ENCODE measurements around the gene CCDC182.

The CCDC182 gene

GRCh38 chr17:57756951-57757350, 11.9 kb upstream of the CCDC182 start:
- no peak for DNase-seq

DNA sequence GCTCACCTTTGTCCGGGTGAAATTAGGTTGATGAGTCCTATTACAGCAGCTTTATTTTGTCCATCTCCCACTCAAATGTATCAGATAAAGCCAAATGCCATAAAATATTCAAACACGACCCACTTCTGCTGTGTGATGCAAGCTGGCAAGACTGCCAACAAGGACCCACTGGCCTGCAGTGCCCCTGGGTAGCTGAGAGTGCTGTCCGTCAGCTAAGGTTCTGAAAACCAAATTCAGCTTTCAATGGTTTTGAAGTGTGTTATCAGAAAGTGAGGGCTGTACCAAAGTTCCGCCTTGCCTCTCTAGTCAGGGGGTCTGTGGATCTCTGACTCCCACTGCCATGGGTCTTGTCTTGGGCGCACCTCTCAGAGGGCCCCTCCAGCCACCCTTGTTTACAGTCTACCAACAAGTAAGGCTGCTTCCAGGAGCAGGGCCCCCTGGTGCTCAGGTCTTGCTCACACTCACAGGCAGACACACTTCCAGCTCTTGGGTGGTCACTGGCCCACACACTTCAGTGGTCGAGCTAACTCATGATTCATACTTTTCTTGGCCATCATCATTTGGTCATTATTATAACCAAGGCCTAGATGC, 10.5 kb upstream of the CCDC182 start:
- no peak for DNase-seq

DNA sequence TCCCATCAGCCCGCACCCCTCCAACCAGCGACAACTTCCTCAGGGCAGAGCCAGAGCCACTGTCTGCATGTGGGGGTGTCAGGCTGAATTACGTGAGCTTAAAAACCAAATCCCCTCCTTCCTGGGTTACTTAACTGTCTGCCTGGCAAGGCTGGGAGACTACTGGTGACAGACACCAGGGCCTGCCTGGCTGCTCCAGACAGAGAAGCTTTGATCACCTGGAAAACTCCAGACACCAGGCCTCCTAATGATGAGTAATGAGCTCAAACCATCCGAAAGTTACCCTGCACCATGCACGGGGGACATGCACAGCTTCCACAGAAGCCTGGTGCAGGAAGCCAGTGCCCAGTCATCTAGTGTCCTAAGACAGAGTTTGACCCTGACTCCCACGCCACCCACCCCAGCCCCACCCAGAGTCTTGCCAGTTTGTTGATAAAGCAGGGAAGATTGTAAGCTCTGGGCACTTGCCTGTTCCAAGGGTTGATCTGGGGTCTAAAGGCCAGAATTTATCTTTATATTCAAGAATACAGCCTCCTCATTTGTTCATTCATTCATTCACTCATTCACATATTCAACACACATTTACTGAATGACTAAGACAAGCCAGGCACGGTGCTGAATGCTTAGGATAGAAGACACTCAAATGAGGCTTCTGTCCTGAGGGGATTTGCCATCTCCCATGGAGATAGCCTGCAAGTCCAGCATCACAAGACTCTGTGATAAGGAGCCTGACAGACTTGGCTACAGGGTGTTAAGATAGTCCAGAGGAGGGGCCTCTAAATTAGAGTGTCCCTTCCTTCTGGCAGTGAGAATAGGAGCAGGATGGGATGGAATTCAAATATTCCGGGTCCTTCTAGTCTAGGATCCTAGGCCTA, 7.2 kb upstream of the CCDC182 start:
- DNase-seq, result peak; percentile 68 to 74

DNA sequence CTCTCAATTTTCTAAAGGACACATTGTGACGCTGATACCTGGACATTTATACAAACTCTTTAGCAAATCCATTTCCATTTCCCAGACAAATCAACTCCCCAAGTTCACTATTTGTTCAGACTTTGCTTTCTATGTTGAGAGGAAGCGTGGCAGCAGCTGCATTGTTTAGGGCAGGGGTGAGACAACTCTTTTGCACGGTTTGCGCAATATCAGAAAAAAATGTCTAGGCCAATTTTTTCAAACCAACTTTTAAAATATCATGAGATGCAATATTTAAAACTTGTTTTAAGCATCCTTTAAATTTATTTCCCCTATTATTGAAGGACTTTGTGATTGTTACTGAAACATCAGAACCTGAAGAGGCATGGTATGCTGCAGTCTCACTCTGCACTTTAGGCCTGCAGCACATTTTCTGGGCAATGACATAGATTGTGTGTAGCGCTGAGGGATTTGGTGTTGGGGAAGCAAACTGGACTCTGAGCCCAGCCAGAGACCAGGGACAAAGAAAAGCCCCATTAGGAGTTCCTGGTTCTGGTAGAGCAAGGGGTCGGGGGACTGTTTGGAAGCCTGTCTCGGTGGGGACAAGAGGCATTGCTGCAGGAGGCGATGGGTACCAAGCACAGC, 6.4 kb upstream of the CCDC182 start:
- DNase-seq, result peak in 1 of 2 experiments; percentile 8

DNA sequence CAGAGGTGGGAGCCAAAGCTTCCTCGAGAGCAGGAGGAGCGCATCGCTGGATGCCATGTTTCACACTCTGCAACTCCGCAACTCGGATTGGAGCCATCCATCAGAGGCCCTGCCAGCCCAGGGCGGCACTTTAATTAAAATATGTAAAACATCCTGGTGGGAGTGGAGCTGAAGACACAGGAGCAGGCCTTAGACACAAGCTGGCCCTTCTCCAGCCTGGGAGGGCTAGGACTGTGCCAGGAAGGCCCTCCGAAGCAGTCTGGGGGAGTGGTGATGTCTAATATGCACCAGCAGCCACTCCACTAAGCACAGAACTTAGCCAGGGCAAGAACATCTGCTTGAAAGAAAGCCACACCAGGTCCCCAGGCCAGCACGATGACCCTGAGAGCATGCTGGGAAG, 5.8 kb upstream of the CCDC182 start:
- DNase-seq, result no peak

DNA sequence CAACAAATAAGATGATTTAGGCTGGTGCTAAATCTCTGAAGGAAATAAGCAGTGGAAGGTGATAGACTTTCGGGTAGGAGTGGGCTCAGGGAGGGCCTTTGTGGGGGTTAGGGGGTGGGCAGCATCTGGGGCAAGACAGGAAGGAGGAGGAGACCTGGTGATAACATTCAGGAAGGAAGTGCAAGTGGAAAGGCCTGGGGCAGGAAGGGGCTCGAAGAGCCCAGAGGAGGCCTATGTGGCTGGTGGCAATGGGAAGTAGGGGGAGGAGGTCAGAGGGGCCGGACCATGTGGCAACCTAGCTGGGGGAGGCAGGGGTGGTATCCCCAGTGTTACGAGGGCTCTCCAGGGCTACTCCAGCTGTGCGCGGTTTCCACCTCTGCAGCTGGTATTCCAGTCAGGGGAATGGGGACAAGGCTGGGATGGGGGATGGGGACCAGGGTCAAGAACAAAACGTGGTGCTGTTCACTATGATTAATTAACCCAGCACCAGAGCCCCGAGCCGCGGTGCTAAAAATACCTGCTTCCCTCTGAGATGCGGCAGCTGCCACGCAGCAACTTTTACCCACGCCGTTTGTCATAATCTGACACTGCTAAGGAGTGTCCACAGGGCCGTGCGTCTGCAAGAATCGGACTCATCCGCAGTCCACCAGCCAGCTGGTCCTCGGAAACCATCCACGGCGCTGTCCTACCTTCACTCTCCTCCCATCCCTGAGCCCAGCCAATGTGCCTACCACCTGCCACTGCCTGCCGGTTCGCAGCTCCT, 5.2 kb upstream of the CCDC182 start:
- DNase-seq, result peak; percentile 78 to 88

DNA sequence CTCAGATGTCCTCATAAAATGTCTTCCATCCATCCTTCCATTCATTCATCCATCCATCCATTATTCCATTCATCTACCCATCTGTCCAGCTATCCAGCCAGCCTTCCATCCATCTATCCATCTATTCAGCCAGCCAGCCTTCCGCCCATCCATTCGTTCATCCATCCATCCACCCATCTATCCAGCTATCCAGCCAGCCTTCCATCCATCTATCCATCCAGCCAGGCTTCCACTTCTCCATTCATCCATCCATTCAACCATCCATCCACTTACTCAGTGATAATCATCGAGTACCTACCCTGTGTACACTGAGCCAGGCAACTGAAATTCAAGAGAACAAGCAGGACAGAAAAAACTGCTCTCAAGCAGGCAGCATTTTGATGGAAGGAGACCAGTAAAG, 4.6 kb upstream of the CCDC182 start:
- DNase-seq, result no peak

DNA sequence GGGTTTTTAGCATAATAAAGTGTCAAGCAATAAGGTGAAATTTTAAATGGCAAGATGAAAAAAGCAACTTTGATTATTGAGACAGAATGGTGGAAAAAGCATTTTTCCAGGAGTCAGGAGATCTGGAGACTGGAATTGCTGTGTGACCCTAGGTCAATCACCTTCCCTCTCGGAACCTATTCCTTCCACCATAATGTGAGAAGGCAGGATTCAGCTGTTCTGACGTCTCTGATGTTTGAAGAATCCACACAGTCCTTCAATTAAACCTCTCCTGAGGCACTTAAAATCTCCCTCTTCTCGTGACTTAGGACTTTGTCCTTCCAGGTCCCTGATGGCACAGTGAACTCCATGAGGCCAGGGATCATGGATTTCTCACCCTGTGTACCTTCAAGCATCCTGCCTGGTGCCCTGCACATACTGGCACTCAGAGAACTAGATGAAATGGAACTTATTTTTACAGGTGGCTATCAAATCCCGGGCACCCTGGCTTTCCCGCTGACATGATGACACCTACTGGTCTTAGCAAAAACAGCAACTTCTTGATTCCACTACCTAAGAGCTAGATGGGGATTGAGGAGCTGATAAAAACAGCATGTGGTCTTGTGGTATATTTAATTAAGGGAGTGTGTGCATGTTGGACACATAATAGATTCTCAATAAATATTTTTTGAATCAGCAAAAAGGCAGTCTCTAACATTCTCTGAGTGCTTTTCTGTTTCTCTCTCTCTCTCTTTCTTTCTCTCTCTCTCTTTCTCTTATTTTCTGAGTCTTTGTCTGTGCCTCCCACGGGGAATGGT, 2.3 kb upstream of the CCDC182 start:
- DNase-seq, result peak; percentile 67 to 86

- DNase-seq, result no peak
Measured at GRCh38 chr17:57746221-57746620, 1.1 kb upstream of the CCDC182 start.

GRCh38 chr17:57744195-57745170, 616 bp downstream of the CCDC182 start:
- no peak for DNase-seq

DNA sequence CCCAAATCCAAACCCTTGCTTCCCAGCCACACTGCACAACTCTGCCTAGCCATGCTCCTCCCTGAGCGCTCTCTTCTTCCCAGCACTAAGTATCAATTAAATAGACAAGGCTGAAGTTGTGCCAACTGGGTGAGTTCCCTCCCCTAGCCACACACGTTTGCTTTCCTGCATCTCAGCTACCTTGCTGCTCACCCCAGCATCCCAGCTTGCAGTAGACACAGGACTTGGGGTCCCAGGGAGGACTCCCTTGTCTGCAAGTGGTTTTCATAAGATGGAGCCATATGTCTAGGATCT, 4.9 kb downstream of the CCDC182 start:
- DNase-seq, result no peak

GRCh38 chr17:57739402-57740234, 5.5 kb downstream of the CCDC182 start:
- DNase-seq, result peak; percentile 42 to 45

GRCh38 chr17:57737450-57737849, 7.6 kb downstream of the CCDC182 start:
- DNase-seq, result no peak

DNA sequence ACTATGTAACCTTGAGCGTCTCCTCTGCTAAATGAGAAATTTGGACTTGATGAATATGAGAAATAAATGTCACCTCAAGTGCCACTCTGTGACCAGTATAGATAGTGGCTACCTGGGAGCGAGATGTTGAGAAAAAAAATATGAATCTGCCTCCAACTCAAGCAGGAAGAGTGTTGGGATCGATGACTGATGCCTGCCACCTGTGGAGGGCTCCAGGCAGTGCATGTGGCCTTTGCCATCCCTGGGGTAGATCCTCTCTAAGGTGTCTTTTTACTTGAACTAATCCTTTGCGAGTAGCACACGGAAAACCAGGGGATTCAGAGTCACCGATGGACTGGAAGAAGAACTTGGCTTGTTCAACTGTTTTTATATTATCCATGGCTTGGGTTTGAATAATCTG, 9.4 kb downstream of the CCDC182 start:
- peak; percentile 21 to 43 for DNase-seq

DNA sequence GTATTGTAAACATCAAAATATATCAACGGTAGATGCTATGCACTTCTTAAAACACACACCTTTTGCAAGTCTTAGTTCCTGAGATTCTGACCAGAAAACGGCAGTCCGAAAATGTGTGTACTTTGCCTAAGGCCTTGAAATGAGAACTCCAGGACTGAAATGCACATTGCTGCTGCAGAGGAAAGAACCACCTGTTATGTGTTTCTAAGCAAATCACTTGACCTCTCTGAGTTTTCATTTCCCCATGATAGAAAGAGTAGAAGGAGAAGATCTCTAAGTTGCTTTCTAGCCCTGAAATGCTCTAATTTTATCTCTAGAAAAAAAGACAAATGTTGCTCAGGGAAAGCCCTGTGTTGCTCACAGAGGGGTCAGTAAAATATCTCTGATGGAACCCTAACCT, 9.9 kb downstream of the CCDC182 start:
- no peak for DNase-seq

- DNase-seq, result no peak
Measured at GRCh38 chr17:57733085-57733484, 12.0 kb downstream of the CCDC182 start.

DNA sequence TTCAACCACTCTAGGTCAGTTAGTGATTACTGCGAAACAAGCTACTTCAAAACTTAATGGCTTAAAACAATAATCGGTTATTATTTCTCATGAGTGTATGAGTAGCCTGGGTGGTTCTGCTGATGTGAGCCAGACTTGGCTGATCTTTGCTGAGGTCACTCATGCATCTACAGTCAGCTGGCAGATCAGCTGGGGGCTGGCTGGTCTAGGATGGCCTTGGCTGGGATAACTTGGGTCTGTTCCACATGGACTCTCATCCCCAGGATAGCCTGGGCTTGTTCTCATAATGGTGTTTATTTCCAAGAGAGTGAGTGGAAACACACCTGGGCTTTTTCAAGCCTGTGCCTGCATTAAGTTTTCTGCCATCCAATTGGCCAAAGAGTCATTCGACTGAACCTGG, 13.0 kb downstream of the CCDC182 start:
- no peak for DNase-seq

DNA sequence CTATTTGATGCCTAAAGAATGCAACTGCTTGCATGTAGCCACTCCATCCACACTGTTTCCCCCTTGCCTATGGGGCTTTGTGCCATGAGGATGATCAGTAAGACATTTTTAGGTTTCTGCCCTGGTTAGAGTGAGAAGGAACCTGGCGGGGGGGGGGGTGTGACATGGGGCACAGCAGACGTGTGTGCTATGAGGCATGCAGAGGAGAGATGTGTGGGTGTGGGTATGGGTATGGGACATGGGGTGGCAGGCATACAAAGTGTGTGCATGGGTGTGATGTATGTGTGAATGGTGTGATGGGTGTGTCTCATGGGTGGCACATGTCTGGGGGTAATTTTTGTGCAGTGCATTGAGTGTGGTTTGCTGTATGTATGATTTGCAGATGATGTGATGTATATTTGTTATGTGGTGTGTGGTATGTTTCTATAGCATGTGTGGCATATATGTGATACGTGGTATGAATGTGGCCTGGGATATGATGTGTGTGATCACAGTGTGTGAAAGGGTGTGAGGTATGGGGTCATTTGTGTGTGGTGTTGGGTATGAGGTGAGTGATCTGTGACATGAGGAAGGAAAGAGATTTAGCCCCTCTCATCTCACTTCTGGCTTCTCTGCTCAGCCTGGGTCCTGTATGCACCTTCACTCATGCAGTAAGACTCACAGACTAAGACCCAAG, 14.9 kb downstream of the CCDC182 start:
- no peak for DNase-seq

- DNase-seq, result no peak
Measured at GRCh38 chr17:57727630-57728175, 17.4 kb downstream of the CCDC182 start.

- DNase-seq, result no peak
Measured at GRCh38 chr17:57726838-57727237, 18.3 kb downstream of the CCDC182 start.

Data from Kasumi-1 (cell line).